Lower leg skin (tissue), 4 donors: Measurements from ENCODE around the gene NSMCE1. TPM values are rescaled to one million over a fixed set of nuclear protein-coding genes. Genes with fewer than 3 reads are reported as not detected.
"Not testable (repeated sequence)": the region's sequence is repeated elsewhere in the genome, so short reads cannot be mapped to it uniquely, and the experiment has no call there.

Source experiments
- DNase-seq, 2 donors: peaks; one replicate each; pipeline ENCODE4 v3.0.0-alpha.2; 2019; ENCODE audit warnings: low spot score in 2 of 2
- H3K4me3 ChIP-seq: fragments of 200-600 bp; sonication (generic); 2 replicates; pipeline ENCODE4 v1.5.1; 2017; ENCODE audit warnings: mild to moderate bottlenecking, low read depth; ENCODE audit not compliant: poor library complexity, severe bottlenecking
- CTCF ChIP-seq, 3 donors: fragments of 450-650 bp; IDR thresholded peaks; one replicate each; pipeline ENCODE4 v1.5.1; 2016; ENCODE audit warnings: antibody characterized with exemption in 3 of 3, mild to moderate bottlenecking in 3 of 3, moderate library complexity in 2 of 3
- POLR2A ChIP-seq, 2 donors: fragments of 450-650 bp; IDR thresholded peaks; one replicate each; pipeline ENCODE4 v1.6.1; 2016 to 2017; ENCODE audit warnings: antibody characterized with exemption in 2 of 2, mild to moderate bottlenecking in 1 of 2, moderate library complexity in 1 of 2
- WGBS, 2 donors: methylation state at CpG; one replicate each; pipeline ENCODE4 v1.1.5; 2018; 5-methylcytosine and 5-hydroxymethylcytosine counted together
- intact Hi-C: fragments of 100-400 bp; cut with DNase I; formaldehyde crosslinking; loops from one replicate; pipeline ENCODE4 v1.15.0; 2023; ENCODE audit warnings: low total_unique reads
- total RNA-seq, 4 donors: library from RNA; depleted of rRNA; stranded (reverse); fragments of >200 nt; gene quantifications; one replicate each; pipeline ENCODE4 v1.1.0, GENCODE V29; 2016

The NSMCE1 gene
- total RNA-seq, 4 donors from 2014 or later, result 17.3 to 29.2 (median 21.1) TPM

- DNase-seq, result peak in 1 of 2 donors; percentile 58
- intact Hi-C loops, result no loop called here
- H3K4me3 ChIP-seq, result no peak overlapping the region
- WGBS, 2 donors, result 63 to 71% methylated on average over 5 of the region's 5 CpGs
- TF ChIP-seq CTCF (IDR thresholded peaks at IDR 0.05) (no peak), POLR2A (IDR thresholded peaks at IDR 0.05) (no peak)
These were observed 24.8 kb upstream of the NSMCE1 start for GRCh38 chr16:27293343-27293742.

GRCh38 chr16:27291722-27292240 lies 23.2 kb upstream of the NSMCE1 start:
- TF ChIP-seq POLR2A (IDR thresholded peaks at IDR 0.05), result no peak
- TF ChIP-seq CTCF (IDR thresholded peaks at IDR 0.05), result no peak
- intact Hi-C loops, result no loop called here
- no peak overlapping the region for H3K4me3 ChIP-seq
- DNase-seq, result peak in 1 of 2 donors; percentile 25
- 85 to 88% methylated on average over 4 of the region's 4 CpGs for WGBS, 2 donors

GRCh38 chr16:27291106-27291505 lies 22.5 kb upstream of the NSMCE1 start:
- intact Hi-C loops, result no loop called here
- 64 to 81% methylated on average over 5 of the region's 5 CpGs for WGBS, 2 donors

GRCh38 chr16:27290562-27290961 lies 22.0 kb upstream of the NSMCE1 start:
- peak in 1 of 2 donors; percentile 80 for DNase-seq
- intact Hi-C loops, result no loop called here
- TF ChIP-seq POLR2A (IDR thresholded peaks at IDR 0.05), result no peak
- no peak for TF ChIP-seq CTCF (IDR thresholded peaks at IDR 0.05)
- H3K4me3 ChIP-seq, result no peak overlapping the region

More at GRCh38 chr16:27291106-27291505, 22.5 kb upstream of the NSMCE1 start:
- peak in 1 of 2 donors; percentile 87 for DNase-seq
- no peak overlapping the region for H3K4me3 ChIP-seq
- TF ChIP-seq POLR2A (IDR thresholded peaks at IDR 0.05) (no peak), CTCF (IDR thresholded peaks at IDR 0.05) (no peak)

GRCh38 chr16:27289669-27290068 lies 21.1 kb upstream of the NSMCE1 start:
- intact Hi-C loops, result no loop called here
- 82 to 86% methylated on average over 6 of the region's 6 CpGs for WGBS, 2 donors
- peak in 1 of 2 donors; percentile 4 for DNase-seq

GRCh38 chr16:27288313-27288712 lies 19.7 kb upstream of the NSMCE1 start:
- intact Hi-C loops, H3K4me3 ChIP-seq: not testable (repeated sequence)
- peak; percentile 2 to 14 for DNase-seq
- WGBS, 2 donors, result 89 to 94% methylated on average over 6 of the region's 6 CpGs

More at GRCh38 chr16:27289669-27290068, 21.1 kb upstream of the NSMCE1 start:
- TF ChIP-seq CTCF (IDR thresholded peaks at IDR 0.05) (no peak), POLR2A (IDR thresholded peaks at IDR 0.05) (no peak)
- H3K4me3 ChIP-seq, result no peak overlapping the region
